ENCODE measurements around the gene ELOVL5.
"Not testable (repeated sequence)": the region's sequence is repeated elsewhere in the genome, so short reads cannot be mapped to it uniquely, and the experiment has no call there.

ELOVL5 gene

DNA sequence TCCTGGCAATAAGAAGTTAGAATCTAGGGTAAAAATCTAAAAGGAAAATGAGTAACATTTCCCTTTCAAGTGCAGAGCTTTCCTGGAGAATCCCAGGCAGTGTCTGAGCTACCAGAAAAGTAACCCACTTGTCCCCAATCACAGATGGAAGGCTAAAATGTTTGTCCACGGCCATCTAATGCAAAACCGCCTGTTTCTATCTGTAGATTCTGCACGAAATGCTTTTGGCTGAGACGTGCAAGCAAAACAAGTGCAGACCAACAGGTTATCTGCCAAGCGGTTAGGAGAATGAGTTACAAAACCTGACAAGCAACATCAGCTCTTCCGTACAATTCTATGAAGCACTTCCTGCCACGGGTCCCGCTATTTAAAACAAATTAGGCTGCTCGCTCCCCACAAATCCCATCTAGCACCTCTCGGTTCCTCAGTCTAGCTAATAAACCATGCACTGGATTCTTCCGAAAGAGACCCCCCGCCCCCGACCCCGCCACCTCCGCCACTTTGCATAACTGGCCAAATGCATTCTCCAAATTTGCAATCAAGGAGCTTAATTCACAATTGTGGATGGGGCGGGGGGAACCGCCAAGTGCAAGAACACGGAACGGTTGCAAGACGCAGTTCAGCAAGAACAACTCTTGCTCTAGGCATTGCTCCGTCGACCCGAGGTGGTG lies 1.4 kb downstream of the ELOVL5 start:
- H3K27me3 ChIP-seq (replicated peaks; ENCODE audit: insufficient read depth, low read length), result no peaks in the 10 kb centered on the region
- H4K20me1 ChIP-seq (ENCODE audit: insufficient read depth, low read length), result no peaks in the 10 kb centered on the region
- peak; percentile 43 for DNase-seq
- peaks cover 15% of the 10 kb centered on the region for H3K4me1 ChIP-seq (ENCODE audit: low read length)
- H3K4me2 ChIP-seq (ENCODE audit: low read depth, low read length), result peak overlapping the region; percentile 86
- H3K9me3 ChIP-seq (replicated peaks; ENCODE audit: insufficient read depth, low read length), result no peaks in the 10 kb centered on the region
- peaks cover 10% of the 10 kb centered on the region for H3F3A ChIP-seq (ENCODE audit: insufficient read depth, low read length)
- peak overlapping the region; percentile 98 for H2AFZ ChIP-seq (ENCODE audit: low read length)
- peak overlapping the region; percentile 88 for H3K4me3 ChIP-seq (ENCODE audit: low read length)
- peak overlapping the region; percentile 84; the same call in 1 of the 2 replicates for H3K27ac ChIP-seq (ENCODE audit: low read length)
- H3K36me3 ChIP-seq (replicated peaks; ENCODE audit: insufficient read depth, low read length), result no peaks in the 10 kb centered on the region
- peaks cover 62% of the 10 kb centered on the region for H3K79me2 ChIP-seq (ENCODE audit: low read length)
- TF ChIP-seq EZH2 (optimal IDR thresholded peaks at IDR 0.05; ENCODE audit: low read depth, low read length) (no peak), EZH2phosphoT487 (IDR thresholded peaks at IDR 0.05; ENCODE audit: low read length) (no peak)
- TF ChIP-seq, protein P1, sequence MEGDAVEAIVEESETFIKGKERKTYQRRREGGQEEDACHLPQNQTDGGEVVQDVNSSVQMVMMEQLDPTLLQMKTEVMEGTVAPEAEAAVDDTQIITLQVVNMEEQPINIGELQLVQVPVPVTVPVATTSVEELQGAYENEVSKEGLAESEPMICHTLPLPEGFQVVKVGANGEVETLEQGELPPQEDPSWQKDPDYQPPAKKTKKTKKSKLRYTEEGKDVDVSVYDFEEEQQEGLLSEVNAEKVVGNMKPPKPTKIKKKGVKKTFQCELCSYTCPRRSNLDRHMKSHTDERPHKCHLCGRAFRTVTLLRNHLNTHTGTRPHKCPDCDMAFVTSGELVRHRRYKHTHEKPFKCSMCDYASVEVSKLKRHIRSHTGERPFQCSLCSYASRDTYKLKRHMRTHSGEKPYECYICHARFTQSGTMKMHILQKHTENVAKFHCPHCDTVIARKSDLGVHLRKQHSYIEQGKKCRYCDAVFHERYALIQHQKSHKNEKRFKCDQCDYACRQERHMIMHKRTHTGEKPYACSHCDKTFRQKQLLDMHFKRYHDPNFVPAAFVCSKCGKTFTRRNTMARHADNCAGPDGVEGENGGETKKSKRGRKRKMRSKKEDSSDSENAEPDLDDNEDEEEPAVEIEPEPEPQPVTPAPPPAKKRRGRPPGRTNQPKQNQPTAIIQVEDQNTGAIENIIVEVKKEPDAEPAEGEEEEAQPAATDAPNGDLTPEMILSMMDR (IDR thresholded peaks at IDR 0.05; ENCODE audit: low read length), result no peak
- no peaks in the 10 kb centered on the region for H3K9me2 ChIP-seq (replicated peaks; ENCODE audit: insufficient read depth, low read length)
- peak overlapping the region; percentile 81; the same call in 1 of the 2 replicates for H3K9ac ChIP-seq (ENCODE audit: low read length)

DNA sequence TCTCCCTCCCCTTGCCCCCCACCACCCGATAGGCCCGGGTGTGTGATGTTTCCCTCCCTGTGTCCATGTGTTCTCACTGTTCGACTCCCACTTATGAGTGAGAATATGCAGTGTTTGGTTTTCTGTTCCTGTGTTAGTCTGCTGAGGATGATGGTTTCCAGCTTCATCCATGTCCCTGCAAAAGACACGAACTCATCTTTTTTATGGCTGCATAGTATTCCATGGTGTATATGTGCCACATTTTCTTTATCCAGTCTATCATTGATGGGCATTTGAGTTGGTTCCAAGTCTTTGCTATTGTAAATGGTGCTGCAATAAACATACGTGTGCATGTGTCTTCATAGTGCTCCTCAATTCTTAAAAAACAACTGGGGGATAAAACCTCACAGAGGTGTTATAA lies 2.7 kb downstream of the ELOVL5 start:
- DNase-seq; H2AFZ ChIP-seq (ENCODE audit: low read length); H3K27ac ChIP-seq (ENCODE audit: low read length); H3K36me3 ChIP-seq (replicated peaks; ENCODE audit: insufficient read depth, low read length); H3K4me2 ChIP-seq (ENCODE audit: low read depth, low read length); H3K4me3 ChIP-seq (ENCODE audit: low read length); H4K20me1 ChIP-seq (ENCODE audit: insufficient read depth, low read length); H3K9me2 ChIP-seq (replicated peaks; ENCODE audit: insufficient read depth, low read length); H3K9me3 ChIP-seq (replicated peaks; ENCODE audit: insufficient read depth, low read length); H3K27me3 ChIP-seq (replicated peaks; ENCODE audit: insufficient read depth, low read length); H3K9ac ChIP-seq (ENCODE audit: low read length): not testable (repeated sequence)
- H3F3A ChIP-seq (ENCODE audit: insufficient read depth, low read length), result peaks cover 10% of the 10 kb centered on the region
- peaks cover 76% of the 10 kb centered on the region for H3K79me2 ChIP-seq (ENCODE audit: low read length)
- H3K4me1 ChIP-seq (ENCODE audit: low read length), result peaks cover 15% of the 10 kb centered on the region

DNA sequence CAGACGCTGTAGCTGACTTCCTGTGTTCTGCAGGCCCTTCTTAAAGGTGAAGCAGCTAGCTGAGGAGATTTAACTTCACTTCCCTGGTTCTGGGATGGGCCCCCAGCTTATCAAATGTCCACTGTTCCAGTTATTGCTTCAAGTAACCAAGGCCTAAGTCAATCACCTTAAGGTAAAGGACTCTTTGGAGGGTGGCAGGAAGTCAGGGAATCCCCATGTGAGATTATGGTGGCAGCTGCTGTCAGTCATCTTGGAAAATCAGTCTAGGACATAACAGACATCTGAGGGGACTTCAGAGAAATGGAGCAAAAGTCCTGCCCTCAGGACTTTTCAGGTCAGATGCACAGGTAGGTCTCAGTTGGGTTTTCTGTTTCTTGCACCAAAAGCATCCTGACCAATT lies 3.8 kb downstream of the ELOVL5 start:
- no peak overlapping the region for H3K4me2 ChIP-seq (ENCODE audit: low read depth, low read length)
- H3K9ac ChIP-seq (ENCODE audit: low read length), result no peak overlapping the region
- peaks cover 85% of the 10 kb centered on the region for H3K79me2 ChIP-seq (ENCODE audit: low read length)
- H3K27ac ChIP-seq (ENCODE audit: low read length), result no peak overlapping the region
- TF ChIP-seq EZH2phosphoT487 (IDR thresholded peaks at IDR 0.05; ENCODE audit: low read length) (no peak), EZH2 (optimal IDR thresholded peaks at IDR 0.05; ENCODE audit: low read depth, low read length) (no peak)
- TF ChIP-seq, protein P1 (IDR thresholded peaks at IDR 0.05; ENCODE audit: low read length), result no peak
- H3K9me3 ChIP-seq (replicated peaks; ENCODE audit: insufficient read depth, low read length), result no peaks in the 10 kb centered on the region
- no peaks in the 10 kb centered on the region for H4K20me1 ChIP-seq (ENCODE audit: insufficient read depth, low read length)
- H3K27me3 ChIP-seq (replicated peaks; ENCODE audit: insufficient read depth, low read length), result no peaks in the 10 kb centered on the region
- H3F3A ChIP-seq (ENCODE audit: insufficient read depth, low read length), result peaks cover 10% of the 10 kb centered on the region
- no peak for DNase-seq
- no peaks in the 10 kb centered on the region for H3K9me2 ChIP-seq (replicated peaks; ENCODE audit: insufficient read depth, low read length)
- no peaks in the 10 kb centered on the region for H3K36me3 ChIP-seq (replicated peaks; ENCODE audit: insufficient read depth, low read length)
- H2AFZ ChIP-seq (ENCODE audit: low read length), result no peak overlapping the region
- H3K4me3 ChIP-seq (ENCODE audit: low read length), result no peak overlapping the region
- peaks cover 15% of the 10 kb centered on the region for H3K4me1 ChIP-seq (ENCODE audit: low read length)

DNA sequence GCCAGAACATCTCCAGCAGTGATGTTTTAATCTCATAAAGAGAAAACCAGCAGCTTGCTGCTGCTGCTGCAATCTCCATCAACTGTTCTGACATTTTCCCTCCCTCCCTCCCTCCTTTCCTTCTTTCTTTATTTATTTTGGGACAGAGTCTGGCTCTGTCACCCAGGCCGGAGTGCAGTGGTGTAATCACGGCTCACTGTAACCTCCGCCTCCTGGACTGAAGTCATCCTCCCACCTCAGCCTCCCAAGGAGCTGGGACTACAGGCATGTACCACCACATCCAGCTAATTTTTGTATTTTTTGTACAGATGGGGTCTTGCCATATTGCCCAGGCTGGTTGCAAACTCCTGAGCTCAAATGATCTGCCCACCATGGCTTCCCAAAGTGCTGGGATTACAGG lies 5.7 kb downstream of the ELOVL5 start:
- TF ChIP-seq, protein P1 (IDR thresholded peaks at IDR 0.05; ENCODE audit: low read length), result no peak
- TF ChIP-seq EZH2phosphoT487 (IDR thresholded peaks at IDR 0.05; ENCODE audit: low read length), result no peak
- no peak for TF ChIP-seq EZH2 (optimal IDR thresholded peaks at IDR 0.05; ENCODE audit: low read depth, low read length)
- Histone ChIP-seq H4K20me1 (ENCODE audit: insufficient read depth, low read length) (no peaks in the 10 kb centered on the region), H3K4me2 (ENCODE audit: low read depth, low read length) (no peak overlapping the region), H3K9ac (ENCODE audit: low read length) (no peak overlapping the region), H3K4me1 (ENCODE audit: low read length) (peaks cover 29% of the 10 kb centered on the region), H3K36me3 (replicated peaks; ENCODE audit: insufficient read depth, low read length) (no peaks in the 10 kb centered on the region), H3F3A (ENCODE audit: insufficient read depth, low read length) (peaks cover 10% of the 10 kb centered on the region), H2AFZ (ENCODE audit: low read length) (no peak overlapping the region), H3K27ac (ENCODE audit: low read length) (no peak overlapping the region), H3K9me2 (replicated peaks; ENCODE audit: insufficient read depth, low read length) (no peaks in the 10 kb centered on the region), H3K27me3 (replicated peaks; ENCODE audit: insufficient read depth, low read length) (no peaks in the 10 kb centered on the region), H3K4me3 (ENCODE audit: low read length) (no peak overlapping the region), H3K9me3 (replicated peaks; ENCODE audit: insufficient read depth, low read length) (no peaks in the 10 kb centered on the region), H3K79me2 (ENCODE audit: low read length) (peaks cover 97% of the 10 kb centered on the region)
- DNase-seq, result no peak

Data from MM.1S (cell line).